ENCODE results near the gene GRPEL2. TPM values are rescaled to one million over a fixed set of nuclear protein-coding genes. Genes with fewer than 3 reads are reported as not detected.

Gene GRPEL2
- total and polyA plus RNA-seq, 4 experiments from 2014 or later, result 6.9 to 41.9 (median 23.2) TPM

DNA sequence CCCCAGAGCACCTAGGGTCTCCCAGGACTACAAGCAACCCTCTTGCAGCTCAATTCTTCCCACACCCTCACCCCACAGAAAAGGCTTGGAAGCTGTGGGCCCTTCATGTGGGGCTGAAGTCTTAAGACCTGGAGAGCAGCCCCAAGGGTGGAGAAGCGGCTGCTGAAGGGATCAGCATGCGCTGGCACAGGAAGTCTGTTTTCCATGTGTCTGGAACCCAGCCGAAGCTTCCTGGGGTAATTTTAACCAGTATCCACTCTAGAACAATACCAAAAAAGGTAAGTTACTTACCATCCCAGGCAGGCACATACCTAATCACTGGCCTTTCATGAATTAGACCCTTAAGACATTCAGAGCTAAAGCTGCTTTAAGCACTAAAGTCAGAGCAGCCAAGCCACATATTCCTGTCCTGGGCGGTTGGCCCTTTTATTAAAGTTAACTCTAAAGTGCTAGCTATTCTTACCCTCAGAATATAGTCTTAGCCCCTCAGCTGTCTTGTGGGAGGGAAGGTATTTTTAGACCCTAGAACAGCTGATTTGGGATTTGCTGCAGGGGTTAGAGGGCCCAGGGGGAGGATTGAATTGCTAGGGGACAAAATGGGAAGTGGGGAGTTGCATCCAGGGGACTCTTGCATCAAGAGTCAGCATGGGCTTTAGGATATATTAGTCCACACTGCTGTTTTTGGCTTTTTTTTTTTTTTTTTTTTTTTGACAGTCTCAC lies 26.9 kb downstream of the GRPEL2 start:
- H3K27me3 ChIP-seq (ENCODE audit: insufficient read depth, low read length), result no peaks in the 10 kb centered on the region
- H3K9me3 Mint-ChIP-seq, result peaks cover 0 to 1% (median 0%) of the 10 kb centered on the region in 8 donors
- H3K9me3 ChIP-seq (ENCODE audit: control insufficient read depth in 1 of 2, low read length in 2 of 2), result no peaks in the 10 kb centered on the region
- no peak overlapping the region for H3K4me3 ChIP-seq (ENCODE audit: low read length in 2 of 2)
- ChIA-PET CTCF (ENCODE audit: partially characterized antibody) (interaction anchor here (0.6 to 12.8 kb wide), 27 partner anchors 9 to 247 kb away, joined by 3 to 564 read pairs (median 4); partner anchors contain the start of genes ABLIM3, GRPEL2 and PCYOX1L), POLR2A (ENCODE audit: partially characterized antibody) (interaction anchor here (1.1 to 1.5 kb wide), 6 partner anchors 12 to 68 kb away, joined by 3 to 9 read pairs (median 4); partner anchors contain the start of gene GRPEL2)
- peaks cover 7 to 10% of the 10 kb centered on the region in 2 donors for H3K36me3 Mint-ChIP-seq
- H3K4me1 ChIP-seq (ENCODE audit: insufficient read depth, low read length), result peaks cover 8% of the 10 kb centered on the region
- intact Hi-C loops (cut with micrococcal nuclease), result loop anchor here (5.0 kb wide), 1 partner anchor 60 kb away; no protein-coding TSS in a partner anchor
- H3K4me1 Mint-ChIP-seq, result peaks cover 11 to 24% (median 18%) of the 10 kb centered on the region in 4 donors
- H3K27ac Mint-ChIP-seq, result no peak overlapping the region
- H3K27me3 Mint-ChIP-seq, result no peaks in the 10 kb centered on the region
- no peak overlapping the region for H3K27ac ChIP-seq (ENCODE audit: low read depth, low read length)
- DNase-seq, result no peak
- no peak overlapping the region for H3K4me3 Mint-ChIP-seq
- H3K36me3 ChIP-seq (ENCODE audit: insufficient read depth, low read length), result no peaks in the 10 kb centered on the region

DNA sequence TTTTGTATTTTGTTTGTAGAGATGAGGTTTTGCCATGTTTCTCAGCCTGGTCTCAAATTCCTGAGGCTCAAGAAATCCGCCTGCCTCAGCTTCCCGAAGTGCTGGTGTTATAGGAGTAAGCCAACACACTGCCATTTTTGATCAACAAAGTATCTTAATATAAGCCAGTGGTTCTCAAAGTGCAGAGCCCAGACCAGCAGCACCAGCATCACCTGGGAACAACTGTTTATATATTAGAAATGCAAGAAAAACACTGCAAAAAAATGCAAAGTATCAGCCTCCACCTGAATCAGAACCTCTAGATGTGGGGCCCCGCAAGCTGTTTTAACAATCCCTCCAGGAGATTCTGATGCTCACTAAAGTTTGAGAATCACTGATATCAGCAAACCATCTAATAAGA lies 27.6 kb downstream of the GRPEL2 start:
- H3K27ac ChIP-seq (ENCODE audit: low read depth, low read length), result no peak overlapping the region
- DNase-seq, result no peak
- Mint-ChIP-seq H3K4me1 (peaks cover 7 to 17% (median 12%) of the 10 kb centered on the region in 4 donors), H3K36me3 (peaks cover 4 to 5% of the 10 kb centered on the region in 2 donors), H3K4me3 (no peak overlapping the region), H3K9me3 (no peaks in the 10 kb centered on the region), H3K27ac (no peak overlapping the region), H3K27me3 (no peaks in the 10 kb centered on the region)
- H3K9me3 ChIP-seq (ENCODE audit: control insufficient read depth in 1 of 2, low read length in 2 of 2), result no peaks in the 10 kb centered on the region
- no peaks in the 10 kb centered on the region for H3K36me3 ChIP-seq (ENCODE audit: insufficient read depth, low read length)
- CTCF ChIA-PET (ENCODE audit: partially characterized antibody), result interaction anchor here (0.9 to 12.8 kb wide), 12 partner anchors 9 to 232 kb away, joined by 3 to 564 read pairs (median 5); partner anchors contain the start of genes ABLIM3, GRPEL2 and PCYOX1L
- intact Hi-C loops (cut with micrococcal nuclease), result loop anchor here (5.0 kb wide), 1 partner anchor 59 kb away; no protein-coding TSS in a partner anchor
- POLR2A ChIA-PET (ENCODE audit: partially characterized antibody), result interaction anchor here (0.7 to 1.1 kb wide), 2 partner anchors 12 to 179 kb away, joined by 3 read pairs; no protein-coding TSS in a partner anchor
- no peak overlapping the region for H3K4me3 ChIP-seq (ENCODE audit: low read length in 2 of 2)
- H3K27me3 ChIP-seq (ENCODE audit: insufficient read depth, low read length), result no peaks in the 10 kb centered on the region
- H3K4me1 ChIP-seq (ENCODE audit: insufficient read depth, low read length), result peaks cover 1% of the 10 kb centered on the region

- ChIA-PET POLR2A (ENCODE audit: partially characterized antibody) (no interaction called here), CTCF (ENCODE audit: partially characterized antibody) (interaction anchor here (1.5 to 12.8 kb wide), 4 partner anchors 10 to 59 kb away, joined by 5 to 564 read pairs (median 172); partner anchors contain the start of genes GRPEL2 and PCYOX1L)
- no peak overlapping the region for H3K27ac Mint-ChIP-seq
- H3K4me1 Mint-ChIP-seq, result peaks cover 3 to 7% (median 5%) of the 10 kb centered on the region in 4 donors
- Histone ChIP-seq H3K4me1 (ENCODE audit: insufficient read depth, low read length) (no peaks in the 10 kb centered on the region), H3K9me3 (ENCODE audit: control insufficient read depth in 1 of 2, low read length in 2 of 2) (no peaks in the 10 kb centered on the region), H3K4me3 (ENCODE audit: low read length in 2 of 2) (no peak overlapping the region), H3K36me3 (ENCODE audit: insufficient read depth, low read length) (no peaks in the 10 kb centered on the region), H3K27ac (ENCODE audit: low read depth, low read length) (no peak overlapping the region), H3K27me3 (ENCODE audit: insufficient read depth, low read length) (no peaks in the 10 kb centered on the region)
- intact Hi-C loops (cut with micrococcal nuclease), result loop anchor here (5.0 kb wide), 1 partner anchor 58 kb away; no protein-coding TSS in a partner anchor
- H3K4me3 Mint-ChIP-seq, result no peak overlapping the region
- H3K9me3 Mint-ChIP-seq, result no peaks in the 10 kb centered on the region
- peaks cover 0 to 4% of the 10 kb centered on the region in 2 donors for H3K36me3 Mint-ChIP-seq
- no peak for DNase-seq
- H3K27me3 Mint-ChIP-seq, result no peaks in the 10 kb centered on the region
These were observed 29.0 kb downstream of the GRPEL2 start for GRCh38 chr5:149374303-149374702.

DNA sequence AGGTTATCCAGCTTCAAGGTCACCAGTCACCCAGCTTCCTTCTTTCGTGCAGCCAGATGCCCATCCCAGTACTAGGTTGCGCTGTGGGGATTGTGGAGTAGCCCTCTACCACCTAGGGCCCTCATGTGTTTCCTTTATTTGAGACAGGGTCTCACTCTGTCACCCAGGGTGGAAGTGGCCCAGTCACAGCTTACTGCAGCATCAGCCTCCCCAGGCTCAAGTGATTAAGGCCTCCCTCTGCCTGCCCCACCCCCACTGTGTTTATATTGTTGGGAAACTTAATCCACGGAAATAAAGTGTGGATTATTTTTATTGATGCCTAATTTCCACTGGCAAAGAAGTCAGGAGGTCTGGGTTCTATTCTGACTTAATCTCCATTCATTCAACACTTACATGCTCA lies 29.5 kb downstream of the GRPEL2 start:
- ChIA-PET POLR2A (ENCODE audit: partially characterized antibody) (no interaction called here), CTCF (ENCODE audit: partially characterized antibody) (interaction anchor here (0.7 to 12.8 kb wide), 7 partner anchors 23 to 60 kb away, joined by 3 to 564 read pairs (median 5); partner anchors contain the start of genes GRPEL2 and PCYOX1L)
- Mint-ChIP-seq H3K4me1 (peaks cover 3 to 7% (median 5%) of the 10 kb centered on the region in 4 donors), H3K27me3 (no peaks in the 10 kb centered on the region), H3K9me3 (no peaks in the 10 kb centered on the region), H3K36me3 (peaks cover 0 to 4% of the 10 kb centered on the region in 2 donors), H3K27ac (no peak overlapping the region), H3K4me3 (no peak overlapping the region)
- no peaks in the 10 kb centered on the region for H3K27me3 ChIP-seq (ENCODE audit: insufficient read depth, low read length)
- no peaks in the 10 kb centered on the region for H3K36me3 ChIP-seq (ENCODE audit: insufficient read depth, low read length)
- no peak overlapping the region for H3K27ac ChIP-seq (ENCODE audit: low read depth, low read length)
- DNase-seq, result no peak
- H3K9me3 ChIP-seq (ENCODE audit: control insufficient read depth in 1 of 2, low read length in 2 of 2), result no peaks in the 10 kb centered on the region
- intact Hi-C loops (cut with micrococcal nuclease), result loop anchor here (5.0 kb wide), 1 partner anchor 58 kb away; no protein-coding TSS in a partner anchor
- H3K4me1 ChIP-seq (ENCODE audit: insufficient read depth, low read length), result no peaks in the 10 kb centered on the region
- H3K4me3 ChIP-seq (ENCODE audit: low read length in 2 of 2), result no peak overlapping the region

DNA sequence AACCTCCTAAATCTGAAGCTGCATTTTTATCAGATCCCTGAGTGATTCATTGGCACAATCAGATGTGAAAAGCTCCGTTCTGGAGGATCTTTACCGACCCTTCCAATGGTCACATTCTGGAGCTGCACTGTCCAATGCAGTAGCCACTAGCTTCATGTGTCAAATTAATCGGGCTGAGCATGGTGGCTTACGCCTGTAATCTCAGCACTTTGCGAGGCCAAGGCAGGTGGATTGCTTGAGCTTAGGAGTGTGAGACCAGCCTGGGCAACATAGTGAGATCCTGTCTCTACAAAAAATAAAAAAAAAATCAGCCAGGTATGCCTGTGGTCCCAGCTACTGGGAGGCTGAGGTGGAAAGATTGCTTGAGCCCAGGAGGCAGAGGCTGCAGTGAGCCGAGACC lies 30.1 kb downstream of the GRPEL2 start:
- no peaks in the 10 kb centered on the region for H3K27me3 ChIP-seq (ENCODE audit: insufficient read depth, low read length)
- ChIA-PET CTCF (ENCODE audit: partially characterized antibody) (interaction anchor here (0.7 to 12.5 kb wide), 9 partner anchors 8 to 554 kb away, joined by 3 to 337 read pairs (median 5); partner anchors contain the start of genes GRPEL2 and PCYOX1L), POLR2A (ENCODE audit: partially characterized antibody) (interaction anchor here (0.6 kb wide), 1 partner anchor 29 kb away, joined by 3 read pairs; no protein-coding TSS in a partner anchor)
- H3K4me3 ChIP-seq (ENCODE audit: low read length in 2 of 2), result no peak overlapping the region
- no peak overlapping the region for H3K4me3 Mint-ChIP-seq
- H3K4me1 ChIP-seq (ENCODE audit: insufficient read depth, low read length), result no peaks in the 10 kb centered on the region
- H3K4me1 Mint-ChIP-seq, result peaks cover 3 to 7% (median 5%) of the 10 kb centered on the region in 4 donors
- H3K27ac ChIP-seq (ENCODE audit: low read depth, low read length), result no peak overlapping the region
- no peak for DNase-seq
- H3K36me3 Mint-ChIP-seq, result peaks cover 0 to 4% of the 10 kb centered on the region in 2 donors
- no peak overlapping the region for H3K27ac Mint-ChIP-seq
- intact Hi-C loops (cut with micrococcal nuclease), result no loop called here
- H3K36me3 ChIP-seq (ENCODE audit: insufficient read depth, low read length), result no peaks in the 10 kb centered on the region
- H3K9me3 ChIP-seq (ENCODE audit: control insufficient read depth in 1 of 2, low read length in 2 of 2), result no peaks in the 10 kb centered on the region
- peaks cover 0 to under 1% of the 10 kb centered on the region in 2 donors for H3K27me3 Mint-ChIP-seq
- no peaks in the 10 kb centered on the region for H3K9me3 Mint-ChIP-seq

DNA sequence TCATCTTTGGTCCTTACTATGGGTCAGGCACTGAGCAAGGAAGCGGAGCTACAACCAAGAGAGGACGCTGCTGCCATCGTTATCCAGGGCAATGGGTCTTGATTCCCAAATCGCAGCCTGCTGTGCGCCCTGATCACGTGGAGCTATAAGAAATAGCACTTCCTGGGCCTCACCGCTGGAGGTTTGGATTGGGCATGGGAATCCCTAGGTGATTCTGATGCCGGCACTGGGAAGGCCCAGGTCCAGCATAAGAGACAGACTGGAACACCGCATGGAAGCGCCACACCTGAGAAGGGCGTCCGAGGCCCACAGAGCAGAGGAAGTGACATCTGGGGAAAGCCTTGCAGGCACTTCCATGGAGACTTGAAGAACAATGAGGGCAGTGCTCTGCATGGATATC lies 30.8 kb downstream of the GRPEL2 start:
- Mint-ChIP-seq H3K4me1 (peaks cover 3 to 6% (median 5%) of the 10 kb centered on the region in 4 donors), H3K27me3 (peaks cover 0 to 2% of the 10 kb centered on the region in 2 donors), H3K36me3 (peaks cover 0 to 4% of the 10 kb centered on the region in 2 donors), H3K4me3 (no peak overlapping the region), H3K27ac (peak overlapping the region in 1 of 7 donors; percentile 11), H3K9me3 (no peaks in the 10 kb centered on the region)
- Histone ChIP-seq H3K4me3 (ENCODE audit: low read length in 2 of 2) (no peak overlapping the region), H3K4me1 (ENCODE audit: insufficient read depth, low read length) (no peaks in the 10 kb centered on the region), H3K9me3 (ENCODE audit: control insufficient read depth in 1 of 2, low read length in 2 of 2) (no peaks in the 10 kb centered on the region), H3K36me3 (ENCODE audit: insufficient read depth, low read length) (no peaks in the 10 kb centered on the region), H3K27me3 (ENCODE audit: insufficient read depth, low read length) (no peaks in the 10 kb centered on the region), H3K27ac (ENCODE audit: low read depth, low read length) (no peak overlapping the region)
- CTCF ChIA-PET (ENCODE audit: partially characterized antibody), result interaction anchor here (0.8 to 12.5 kb wide), 6 partner anchors 9 to 555 kb away, joined by 3 to 337 read pairs (median 8); partner anchors contain the start of genes GRPEL2 and PCYOX1L
- intact Hi-C loops (cut with micrococcal nuclease), result no loop called here
- DNase-seq, result no peak
- POLR2A ChIA-PET (ENCODE audit: partially characterized antibody), result interaction anchor here (0.6 kb wide), 1 partner anchor 30 kb away, joined by 3 read pairs; no protein-coding TSS in a partner anchor
